Stimulated activated CD8-positive, alpha-beta memory T cell treated with anti-CD3 and anti-CD28 coated beads, Interleukin-7, amount 100 ng/mL, for 24 hours (primary cell): ENCODE measurements around the gene AGPAT4.
"Not testable (repeated sequence)": the region's sequence is repeated elsewhere in the genome, so short reads cannot be mapped to it uniquely, and the experiment has no call there.

Experiments used
- DNase-seq: peaks from one replicate; pipeline ENCODE4 v3.0.0-alpha.2; 2020; ENCODE audit warnings: low read depth

AGPAT4 gene

GRCh38 chr6:161138543-161139303 is 135.1 kb downstream of the AGPAT4 start:
- DNase-seq: no peak

GRCh38 chr6:161137839-161138542 is 135.9 kb downstream of the AGPAT4 start:
- DNase-seq: no peak

GRCh38 chr6:161137320-161137719 is 136.5 kb downstream of the AGPAT4 start:
- DNase-seq: no peak

- DNase-seq: no peak
Measured at GRCh38 chr6:161136655-161137054, 137.2 kb downstream of the AGPAT4 start.

GRCh38 chr6:161135695-161136591 is 137.9 kb downstream of the AGPAT4 start:
- DNase-seq: no peak

GRCh38 chr6:161134550-161135298 is 139.1 kb downstream of the AGPAT4 start:
- no peak for DNase-seq

- DNase-seq: no peak
Measured at GRCh38 chr6:161133963-161134362, 139.9 kb downstream of the AGPAT4 start.

GRCh38 chr6:161132384-161132783 is 141.5 kb downstream of the AGPAT4 start:
- DNase-seq: no peak

- no peak for DNase-seq
Measured at GRCh38 chr6:161130967-161131766, 142.7 kb downstream of the AGPAT4 start.

GRCh38 chr6:161130541-161130940 is 143.3 kb downstream of the AGPAT4 start:
- DNase-seq: no peak

- DNase-seq: no peak
Measured at GRCh38 chr6:161128680-161129196, 145.1 kb downstream of the AGPAT4 start.

- no peak for DNase-seq
Measured at GRCh38 chr6:161128230-161128629, 145.6 kb downstream of the AGPAT4 start.

- DNase-seq: no peak
Measured at GRCh38 chr6:161127071-161127740, 146.7 kb downstream of the AGPAT4 start.

- no peak for DNase-seq
Measured at GRCh38 chr6:161125591-161125990, 148.3 kb downstream of the AGPAT4 start.

GRCh38 chr6:161123319-161123718 is 150.5 kb downstream of the AGPAT4 start:
- not testable (repeated sequence) for DNase-seq

- no peak for DNase-seq
Measured at GRCh38 chr6:161117942-161118341, 155.9 kb downstream of the AGPAT4 start.

- no peak for DNase-seq
Measured at GRCh38 chr6:161117308-161117707, 156.6 kb downstream of the AGPAT4 start.

GRCh38 chr6:161116554-161116953 is 157.3 kb downstream of the AGPAT4 start:
- no peak for DNase-seq

GRCh38 chr6:161115468-161115867 is 158.4 kb downstream of the AGPAT4 start:
- no peak for DNase-seq

GRCh38 chr6:161111261-161111660 is 162.6 kb downstream of the AGPAT4 start:
- DNase-seq: no peak
